ENCODE results near the gene LDB2.

Gene LDB2

GRCh38 chr4:16714191-16714590 is 184.3 kb downstream of the LDB2 start:
- DNase-seq: no peak

GRCh38 chr4:16713696-16714095 is 184.7 kb downstream of the LDB2 start:
- DNase-seq: no peak

DNA sequence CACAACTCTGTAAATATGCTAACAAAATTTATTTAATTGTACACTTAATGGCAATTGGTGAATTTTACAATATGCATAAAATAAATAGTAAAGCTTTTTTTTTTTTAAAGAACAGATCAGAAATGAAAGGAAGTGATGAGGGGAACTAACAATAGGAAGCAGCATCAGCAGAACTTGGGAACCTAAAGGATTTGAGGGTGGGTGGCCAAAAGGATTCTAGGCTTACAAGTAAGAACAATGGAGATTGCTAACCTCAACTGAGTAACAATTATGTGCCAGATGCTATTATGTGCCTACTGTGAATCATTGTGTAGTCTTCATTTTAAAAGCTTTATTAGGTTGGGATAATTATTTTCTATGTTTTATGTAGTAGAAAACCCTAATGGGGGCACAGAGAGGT is 185.2 kb downstream of the LDB2 start:
- no peak for DNase-seq

DNA sequence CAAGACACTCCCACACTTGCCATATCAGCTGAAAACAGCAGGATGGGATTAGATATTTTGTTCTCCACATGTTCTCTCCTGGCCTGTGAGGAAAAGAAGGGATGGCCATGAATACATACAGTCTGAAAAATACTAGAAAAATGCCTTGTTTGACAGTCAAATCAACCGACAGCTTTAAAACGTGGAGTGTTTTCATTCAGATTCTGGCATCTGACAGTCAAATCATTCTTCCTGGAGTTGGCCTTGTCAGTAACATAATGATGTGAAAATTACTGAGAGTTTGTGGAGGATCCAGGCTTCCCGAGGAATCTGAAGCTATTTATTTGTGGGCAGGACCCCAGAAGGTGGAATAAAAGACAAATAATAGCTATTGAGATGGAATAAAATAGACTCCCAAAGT is 188.2 kb downstream of the LDB2 start:
- DNase-seq: no peak

- DNase-seq: no peak
Observed at GRCh38 chr4:16707874-16708273, 190.6 kb downstream of the LDB2 start.

DNA sequence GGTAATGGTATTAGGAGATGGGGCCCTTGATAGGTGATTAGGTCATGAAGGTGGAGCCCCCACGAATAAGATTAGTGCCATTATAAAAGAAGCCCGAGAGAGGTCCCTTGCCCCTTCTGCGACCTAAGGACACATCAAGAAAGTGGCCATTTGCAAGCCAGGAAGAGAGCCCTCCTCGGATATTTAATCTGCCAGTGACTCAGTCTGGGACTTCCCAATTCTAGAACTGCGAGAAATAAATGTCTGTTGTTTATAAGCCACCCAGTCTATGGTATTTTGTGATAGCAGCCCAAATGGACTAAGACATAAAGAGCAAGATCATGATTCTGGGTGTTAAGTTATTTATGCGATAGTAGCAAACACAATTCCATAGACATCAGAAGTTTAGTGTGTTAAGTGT is 192.2 kb downstream of the LDB2 start:
- no peak for DNase-seq

DNA sequence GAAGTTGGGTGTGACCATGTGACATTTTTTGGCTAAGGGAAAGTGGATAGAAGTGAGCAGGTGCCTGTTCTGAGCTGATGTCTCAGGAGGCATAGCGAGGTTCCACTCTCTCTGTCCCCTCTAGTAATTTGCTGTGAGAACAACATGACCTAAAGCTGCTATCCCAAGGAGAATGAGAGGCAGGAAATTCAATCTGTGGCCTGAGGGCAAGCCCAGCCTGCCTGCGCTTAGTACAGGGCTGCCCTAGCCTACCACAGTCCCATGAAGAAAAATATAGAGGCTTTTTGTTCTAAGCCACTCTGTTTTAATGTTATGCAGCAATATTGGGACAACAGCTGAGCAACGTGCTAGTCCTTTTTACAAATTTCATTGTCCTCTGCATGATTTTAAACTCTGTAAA is 193.1 kb downstream of the LDB2 start:
- no peak for DNase-seq

DNA sequence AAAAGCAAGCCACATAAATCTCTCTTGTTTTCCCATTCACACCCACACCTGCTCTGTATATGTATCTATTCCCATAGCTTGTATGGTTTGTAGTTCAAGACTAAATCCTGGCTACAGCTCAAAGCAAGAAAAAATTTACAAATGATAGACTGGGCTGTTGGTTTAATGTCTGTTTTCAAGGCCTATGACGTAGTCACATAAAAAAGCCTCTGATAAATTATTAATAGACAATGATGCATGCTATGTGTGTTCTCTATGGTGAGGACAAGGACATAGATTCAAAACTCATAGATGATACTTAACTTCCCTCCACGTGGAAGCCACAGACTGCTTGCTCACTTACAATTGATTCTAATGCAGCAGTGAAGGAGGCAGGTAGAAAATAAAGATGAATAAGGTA is 194.0 kb downstream of the LDB2 start:
- DNase-seq: no peak

GRCh38 chr4:16695896-16696295 is 202.5 kb downstream of the LDB2 start:
- DNase-seq: no peak

DNA sequence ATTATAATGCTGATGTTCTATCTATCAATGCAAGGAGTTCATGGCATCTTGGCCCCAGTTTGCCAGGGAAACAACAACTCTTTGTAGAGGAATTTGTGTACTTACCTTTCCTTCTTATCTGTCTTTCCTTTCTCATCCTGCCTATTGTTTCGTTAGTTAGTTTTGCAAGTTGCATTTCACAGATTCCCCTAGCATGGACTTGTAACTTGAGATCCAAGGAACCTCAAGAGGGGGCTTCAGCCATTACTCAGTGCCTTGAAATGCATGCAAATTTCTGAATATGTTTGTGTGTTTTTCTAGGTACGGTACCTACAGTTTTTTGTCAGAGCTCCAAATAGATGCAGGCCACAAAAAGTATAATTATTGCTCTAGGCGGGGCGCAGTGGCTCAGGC is 203.6 kb downstream of the LDB2 start:
- no peak for DNase-seq

GRCh38 chr4:16694173-16694883 is 204.1 kb downstream of the LDB2 start:
- DNase-seq: no peak

DNA sequence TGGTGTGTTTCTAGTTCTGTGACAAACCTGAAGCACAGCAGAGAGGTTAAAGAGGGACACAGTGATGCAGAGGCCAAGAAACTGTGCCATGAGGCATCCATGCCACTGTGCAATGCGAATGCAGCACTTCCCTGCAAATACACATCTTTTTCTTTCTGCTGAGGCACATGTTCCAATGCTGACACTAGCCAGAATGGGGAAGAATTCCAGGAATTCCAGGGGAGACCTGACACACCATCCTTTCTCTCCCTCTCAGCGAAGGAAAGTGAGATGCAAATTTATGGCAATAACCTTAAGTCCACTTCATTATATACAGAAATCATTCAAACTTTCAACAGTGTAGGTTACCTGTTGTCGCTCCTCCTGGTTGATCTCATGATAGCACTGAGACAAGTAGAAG is 204.8 kb downstream of the LDB2 start:
- DNase-seq: no peak

GRCh38 chr4:16692961-16693506 is 205.4 kb downstream of the LDB2 start:
- no peak for DNase-seq

GRCh38 chr4:16692524-16692923 is 205.9 kb downstream of the LDB2 start:
- DNase-seq: no peak

GRCh38 chr4:16692046-16692445 is 206.4 kb downstream of the LDB2 start:
- DNase-seq: no peak

DNA sequence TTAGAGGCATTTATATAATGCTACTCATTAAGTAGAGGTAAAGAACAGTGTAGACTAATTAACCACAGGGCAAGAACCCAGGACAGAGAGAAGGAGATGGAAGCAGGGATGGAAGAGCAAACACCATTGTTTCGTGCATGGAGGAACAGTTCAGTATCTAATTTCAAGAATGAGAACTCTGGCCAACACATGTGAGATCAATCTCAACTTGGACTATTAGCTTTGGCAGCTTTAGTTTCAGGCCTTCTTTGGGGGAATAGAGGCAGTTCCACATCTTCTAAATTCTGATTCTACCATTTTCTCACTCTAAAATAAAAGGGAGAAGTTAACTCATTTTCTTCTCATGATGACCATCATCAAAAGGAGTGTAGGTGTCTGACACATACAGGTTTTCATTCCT is 207.0 kb downstream of the LDB2 start:
- no peak for DNase-seq

DNA sequence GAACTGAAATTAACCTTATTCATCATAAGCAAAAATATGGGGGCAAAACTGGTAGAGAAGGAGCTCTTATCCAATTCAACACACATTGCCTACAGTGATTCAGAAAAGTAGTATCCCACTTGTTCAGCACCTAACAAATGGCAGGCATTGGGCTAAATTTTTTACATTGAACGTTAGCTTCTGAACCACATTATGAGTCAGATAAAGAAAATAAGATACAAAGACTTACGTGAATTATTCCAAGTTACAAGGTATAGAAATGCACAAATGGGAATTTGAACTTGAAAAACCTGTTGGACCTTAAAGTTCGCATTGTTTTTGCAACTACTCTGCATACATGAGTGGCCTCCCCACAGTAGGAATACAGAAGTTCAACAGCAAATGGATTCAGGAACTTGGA is 210.6 kb downstream of the LDB2 start:
- no peak for DNase-seq

DNA sequence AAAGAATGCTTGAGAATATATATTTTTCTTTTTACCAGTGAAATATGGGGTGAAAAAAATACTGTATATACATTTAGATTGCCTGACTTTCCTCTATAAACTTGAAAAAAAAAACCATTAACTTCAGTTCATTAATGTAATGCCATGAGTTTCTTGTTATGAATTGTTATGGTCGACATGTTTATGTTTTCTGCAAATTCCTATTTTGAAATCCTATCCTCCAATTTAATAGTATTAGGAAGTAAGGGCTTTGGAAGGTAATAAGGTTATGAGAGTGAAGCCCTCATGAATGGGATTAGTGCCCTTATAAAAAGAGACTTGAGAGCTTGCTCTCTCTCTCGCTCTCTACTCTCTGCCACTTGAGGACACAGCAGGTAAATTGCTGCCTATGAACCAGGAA is 211.4 kb downstream of the LDB2 start:
- no peak for DNase-seq

DNA sequence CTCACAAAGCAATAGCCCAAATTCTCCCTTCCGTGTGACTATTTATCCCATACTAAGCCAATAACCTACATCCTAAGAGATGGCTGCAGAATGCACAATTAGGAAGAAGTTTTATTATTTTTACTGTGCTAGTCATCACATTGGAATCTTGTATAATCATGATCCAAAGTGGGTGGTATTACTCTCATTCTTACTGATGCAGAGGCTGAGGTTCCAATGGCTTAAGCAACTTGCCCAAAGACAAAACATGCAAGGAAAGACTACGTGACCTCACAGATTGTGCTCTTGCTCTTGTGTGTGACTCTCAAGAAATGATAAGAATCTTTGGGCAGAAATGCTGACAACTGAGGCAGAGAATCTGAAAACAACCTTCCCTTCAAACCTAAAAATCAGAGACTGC is 212.2 kb downstream of the LDB2 start:
- DNase-seq: no peak

DNA sequence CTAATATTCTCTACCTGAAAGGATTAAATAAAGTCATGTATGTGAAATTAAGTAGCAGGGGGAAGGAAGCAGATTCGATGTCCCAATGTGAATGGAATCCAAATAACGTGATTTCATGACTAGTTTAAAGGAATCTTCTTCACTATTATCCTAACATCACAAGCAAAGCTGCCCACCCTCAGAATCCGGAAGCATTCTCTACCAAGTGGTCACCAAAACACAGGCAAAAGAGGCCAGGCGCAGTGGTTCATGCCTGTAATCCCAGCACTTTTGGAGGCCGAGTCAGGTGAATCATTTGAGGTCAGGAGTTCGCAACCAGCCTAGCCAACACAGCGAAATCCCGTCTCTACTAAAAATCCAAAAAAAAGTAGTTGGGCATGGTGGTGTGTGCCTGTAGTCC is 212.9 kb downstream of the LDB2 start:
- no peak for DNase-seq

GRCh38 chr4:16684935-16685334 is 213.5 kb downstream of the LDB2 start:
- DNase-seq: no peak

DNA sequence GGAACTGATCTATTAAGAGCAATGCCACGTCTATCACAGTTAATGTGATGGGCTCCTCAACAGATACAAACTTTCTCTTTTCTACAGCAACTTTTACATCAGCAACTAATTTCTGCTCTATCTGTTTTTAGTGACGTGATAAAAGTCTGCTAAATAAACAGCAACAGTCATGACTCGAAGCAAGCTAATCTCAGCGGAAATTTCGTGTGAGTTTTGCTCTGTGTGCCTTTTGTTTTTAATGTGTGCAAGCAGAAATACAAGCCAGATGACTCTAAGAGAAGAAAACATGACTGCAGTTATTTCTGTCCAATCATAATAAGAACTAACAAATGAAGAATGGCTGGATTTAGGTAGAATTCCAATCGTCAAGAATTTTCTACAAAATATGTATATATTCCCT is 214.3 kb downstream of the LDB2 start:
- no peak for DNase-seq

- no peak for DNase-seq
Observed at GRCh38 chr4:16682975-16683374, 215.5 kb downstream of the LDB2 start.

DNA sequence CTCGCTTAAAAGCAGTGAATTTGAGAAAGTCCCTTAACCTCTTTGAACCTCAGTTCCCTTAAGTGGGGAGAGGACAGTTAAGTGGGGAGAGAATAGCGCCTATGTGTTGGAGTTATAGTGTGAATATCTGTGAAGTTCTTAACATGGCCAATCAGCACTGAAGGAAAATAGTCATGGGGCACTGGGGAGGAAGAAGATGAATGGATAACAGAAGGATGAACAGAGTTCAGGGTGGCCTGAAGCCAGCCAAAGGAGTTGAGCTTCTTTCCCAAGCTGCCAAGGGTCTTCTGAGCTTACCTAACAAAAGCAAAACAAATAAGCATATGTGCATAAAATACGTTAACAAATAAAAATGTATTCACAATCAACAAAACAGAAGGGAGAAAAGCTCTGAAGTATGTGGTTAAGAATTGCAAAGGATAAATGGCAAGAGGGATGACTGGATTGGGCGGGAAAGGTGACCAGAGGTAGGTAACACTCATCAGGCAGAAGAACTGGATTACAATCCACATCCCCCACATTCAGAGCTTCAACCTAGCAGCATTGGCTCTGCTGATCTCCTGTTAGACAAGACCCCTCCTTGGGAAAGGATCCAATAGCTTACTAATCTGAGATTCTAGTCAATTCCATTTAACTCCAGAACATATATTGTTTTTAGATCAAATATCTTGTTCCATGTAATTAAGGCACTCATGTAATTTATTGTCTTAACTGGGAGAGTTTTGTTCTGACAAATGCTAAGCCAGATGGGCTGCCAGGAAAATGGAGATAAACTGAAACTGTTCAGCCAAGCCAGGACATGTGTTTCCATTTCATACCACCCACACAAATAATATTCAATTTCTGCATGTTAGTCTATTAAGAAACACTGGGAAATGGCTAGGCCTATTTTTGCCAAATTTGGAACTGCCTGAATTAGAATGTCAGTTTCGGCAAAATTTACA is 221.2 kb downstream of the LDB2 start:
- no peak for DNase-seq

Data from activated effector memory CD4-positive, alpha-beta T cell treated with anti-CD3 and anti-CD28 coated beads, Interleukin-2, amount 50 U/mL, for 16 hours (primary cell).